Mucosa of rectum (tissue), 2 donors: ENCODE measurements around the gene SEMA5B.

ENCODE experiments used
- H3K27ac ChIP-seq, 2 donors: one replicate each; pipeline ENCODE4 v1.7.0; 2013; ENCODE audit warnings: inconsistent platforms in 2 of 2, low read depth in 2 of 2, low read length in 2 of 2
- H3K27me3 ChIP-seq, 2 donors: one replicate each; pipeline ENCODE4 v1.7.0; 2013; ENCODE audit warnings: low read length in 2 of 2; ENCODE audit not compliant: control insufficient read depth in 2 of 2, insufficient read depth in 2 of 2
- H3K36me3 ChIP-seq, 2 donors: one replicate each; pipeline ENCODE4 v1.7.0; 2013; ENCODE audit warnings: low read length in 2 of 2; ENCODE audit not compliant: control insufficient read depth in 2 of 2, insufficient read depth in 2 of 2
- H3K4me1 ChIP-seq, 2 donors: one replicate each; pipeline ENCODE4 v1.7.0; 2013; ENCODE audit warnings: low read length in 2 of 2, mild to moderate bottlenecking in 1 of 2; ENCODE audit not compliant: control insufficient read depth in 2 of 2, insufficient read depth in 2 of 2
- H3K4me3 ChIP-seq, 2 donors: one replicate each; pipeline ENCODE4 v1.7.0; 2013; ENCODE audit warnings: low read length in 2 of 2
- H3K9ac ChIP-seq, 2 donors: one replicate each; pipeline ENCODE4 v1.7.0; 2013; ENCODE audit warnings: low read length in 2 of 2, low read depth in 1 of 2, mild to moderate bottlenecking in 1 of 2
- H3K9me3 ChIP-seq, 2 donors: one replicate each; pipeline ENCODE4 v1.7.0; 2013; ENCODE audit warnings: low read length in 2 of 2; ENCODE audit not compliant: control insufficient read depth in 2 of 2
- donor health status: healthy.
- donor health status: Normal muscosa, but diverticular disease.

Gene SEMA5B

DNA sequence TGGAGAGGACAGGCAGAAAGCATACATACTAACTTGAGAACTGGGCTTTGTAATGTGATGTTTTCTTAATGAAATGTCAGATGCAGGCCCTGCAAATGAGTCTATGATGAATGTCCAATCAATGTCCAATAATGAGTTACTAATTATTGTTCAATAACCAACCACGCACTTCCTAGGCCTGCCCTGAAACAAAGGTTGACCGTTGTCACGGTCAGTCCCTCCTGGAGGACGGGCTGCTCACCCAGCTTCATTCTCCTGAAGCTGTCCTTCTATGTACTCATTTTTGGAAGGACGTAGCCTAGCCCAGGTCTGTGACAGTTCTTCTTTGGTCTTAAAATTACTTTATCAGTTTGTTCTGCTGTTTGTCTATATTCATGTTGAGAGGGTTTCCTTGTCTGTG is 30.9 kb upstream of the SEMA5B start:
- Histone ChIP-seq H3K9ac (no peak overlapping the region), H3K27ac (no peak overlapping the region), H3K4me3 (no peak overlapping the region), H3K9me3 (no peaks in the 10 kb centered on the region), H3K27me3 (no peaks in the 10 kb centered on the region), H3K4me1 (no peaks in the 10 kb centered on the region), H3K36me3 (no peaks in the 10 kb centered on the region)

DNA sequence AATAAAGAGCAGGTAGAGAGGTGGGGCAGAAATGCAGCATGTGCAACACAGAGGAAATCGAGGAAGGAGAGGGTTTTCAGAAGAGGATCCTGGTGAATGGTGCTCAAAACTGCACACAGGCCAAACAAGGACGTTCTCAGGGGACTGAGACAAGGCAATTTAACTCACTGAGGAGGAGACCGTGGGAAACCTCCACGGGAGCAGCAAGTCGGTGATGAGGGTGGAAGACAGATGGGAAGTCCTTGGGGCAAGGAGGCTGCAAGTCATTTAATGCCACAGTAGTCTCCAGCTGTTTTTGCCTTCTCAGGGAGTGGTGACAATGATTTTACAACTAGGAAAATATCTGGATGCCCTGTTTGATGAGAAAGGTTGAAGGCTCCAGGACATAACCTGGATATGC is 27.8 kb upstream of the SEMA5B start:
- H3K36me3 ChIP-seq = no peaks in the 10 kb centered on the region
- H3K27me3 ChIP-seq = no peaks in the 10 kb centered on the region
- H3K9ac ChIP-seq = no peak overlapping the region
- H3K9me3 ChIP-seq = no peaks in the 10 kb centered on the region
- no peaks in the 10 kb centered on the region for H3K4me1 ChIP-seq
- H3K4me3 ChIP-seq = no peak overlapping the region
- no peak overlapping the region for H3K27ac ChIP-seq

DNA sequence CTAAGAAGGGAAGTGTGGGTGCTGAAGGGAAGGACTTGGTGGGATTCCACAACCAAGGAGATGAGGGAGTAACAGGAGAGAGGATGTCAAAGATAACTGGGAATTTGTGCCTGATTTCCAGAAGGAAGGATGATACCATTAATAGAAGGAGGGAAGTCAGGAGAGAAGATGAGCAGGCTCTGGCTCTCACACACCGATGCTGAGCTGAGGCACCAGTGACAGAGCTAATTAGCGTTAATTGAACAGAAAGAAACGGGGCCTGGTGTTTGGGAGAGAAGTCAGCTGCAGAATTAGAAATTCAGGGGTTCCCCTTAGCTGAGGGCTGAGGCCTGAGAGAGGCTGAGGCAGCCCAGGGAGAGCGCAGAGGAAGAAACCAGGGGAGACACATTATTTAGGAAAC is 27.4 kb upstream of the SEMA5B start:
- Histone ChIP-seq H3K4me1 (no peaks in the 10 kb centered on the region), H3K9ac (no peak overlapping the region), H3K36me3 (no peaks in the 10 kb centered on the region), H3K4me3 (no peak overlapping the region), H3K9me3 (no peaks in the 10 kb centered on the region), H3K27ac (no peak overlapping the region), H3K27me3 (no peaks in the 10 kb centered on the region)

DNA sequence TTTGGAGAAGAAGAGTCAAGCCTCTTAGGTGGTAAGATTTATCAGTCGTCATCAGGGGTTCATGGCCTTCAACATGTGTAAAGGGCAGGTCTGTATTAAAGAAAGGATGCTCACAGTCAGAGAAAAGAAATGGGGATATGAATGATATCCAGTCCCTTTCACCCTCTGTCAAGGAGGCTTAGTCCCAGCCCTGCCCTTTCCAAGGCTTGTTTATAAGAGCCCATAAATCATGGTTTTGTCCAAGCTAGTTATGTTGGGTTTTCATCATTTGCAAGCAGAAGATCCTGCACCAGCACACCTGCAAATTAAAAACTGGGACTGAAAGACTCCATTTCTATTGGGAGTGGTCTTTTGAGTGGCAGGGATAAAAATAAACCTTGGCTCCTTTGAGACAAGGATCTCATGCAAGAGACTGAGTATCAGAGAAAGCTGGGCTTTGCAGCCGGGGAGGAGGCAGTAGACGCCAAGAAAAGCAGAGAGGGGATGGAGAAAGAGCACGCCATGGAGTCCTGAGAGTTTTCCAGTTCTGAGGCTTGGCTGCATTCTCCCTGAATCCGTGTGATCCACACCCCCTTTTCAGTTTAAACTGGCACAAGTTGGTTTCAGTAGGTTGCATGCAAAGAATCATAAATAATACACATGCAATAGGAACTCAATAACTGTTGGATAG is 26.7 kb upstream of the SEMA5B start:
- Histone ChIP-seq H3K9me3 (no peaks in the 10 kb centered on the region), H3K9ac (no peak overlapping the region), H3K4me3 (no peak overlapping the region), H3K27ac (no peak overlapping the region), H3K36me3 (no peaks in the 10 kb centered on the region), H3K27me3 (no peaks in the 10 kb centered on the region), H3K4me1 (no peaks in the 10 kb centered on the region)

DNA sequence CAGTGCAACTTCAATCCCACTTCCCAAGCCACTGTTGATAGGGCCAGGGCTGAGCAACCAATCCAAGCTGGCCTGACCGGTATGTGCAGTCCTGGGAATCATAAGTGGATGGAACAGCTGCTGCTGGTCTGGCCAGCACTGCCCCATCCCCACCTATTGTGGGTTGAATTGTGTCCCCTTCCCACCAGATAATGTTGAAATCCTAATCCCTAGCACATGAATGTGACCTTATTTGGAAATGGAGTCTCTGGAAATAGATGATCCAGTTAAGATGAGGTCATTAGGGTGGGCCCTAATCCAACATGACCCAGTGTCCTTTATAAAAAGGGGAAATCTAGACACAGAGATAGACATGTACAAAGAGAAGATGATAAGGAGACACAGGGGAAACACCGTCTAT is 25.5 kb upstream of the SEMA5B start:
- H3K9me3 ChIP-seq = no peaks in the 10 kb centered on the region
- no peak overlapping the region for H3K27ac ChIP-seq
- H3K27me3 ChIP-seq = no peaks in the 10 kb centered on the region
- no peak overlapping the region for H3K9ac ChIP-seq
- no peak overlapping the region for H3K4me3 ChIP-seq
- H3K36me3 ChIP-seq = no peaks in the 10 kb centered on the region
- H3K4me1 ChIP-seq = no peaks in the 10 kb centered on the region

DNA sequence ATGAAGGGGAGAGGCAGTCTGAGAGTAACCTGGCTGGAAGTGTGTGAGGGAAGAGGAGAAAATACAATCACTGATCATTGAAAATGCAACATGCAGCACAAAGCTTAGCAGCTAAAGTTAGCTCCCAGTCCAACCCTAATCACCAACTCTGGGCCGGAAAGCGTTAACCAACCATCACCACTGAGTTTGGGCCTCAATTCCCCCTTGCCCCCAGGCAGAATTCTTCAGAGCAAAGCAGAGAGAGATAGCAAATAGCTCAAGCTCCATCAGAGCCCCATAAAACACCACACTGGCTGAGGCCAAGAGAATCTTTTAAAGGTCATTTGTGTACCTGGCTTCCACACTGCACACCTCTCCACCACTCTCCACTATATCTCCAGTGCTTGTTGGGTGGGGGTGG is 23.1 kb upstream of the SEMA5B start:
- Histone ChIP-seq H3K4me1 (no peaks in the 10 kb centered on the region), H3K36me3 (no peaks in the 10 kb centered on the region), H3K27me3 (no peaks in the 10 kb centered on the region), H3K4me3 (no peak overlapping the region), H3K9ac (no peak overlapping the region), H3K27ac (no peak overlapping the region), H3K9me3 (no peaks in the 10 kb centered on the region)

DNA sequence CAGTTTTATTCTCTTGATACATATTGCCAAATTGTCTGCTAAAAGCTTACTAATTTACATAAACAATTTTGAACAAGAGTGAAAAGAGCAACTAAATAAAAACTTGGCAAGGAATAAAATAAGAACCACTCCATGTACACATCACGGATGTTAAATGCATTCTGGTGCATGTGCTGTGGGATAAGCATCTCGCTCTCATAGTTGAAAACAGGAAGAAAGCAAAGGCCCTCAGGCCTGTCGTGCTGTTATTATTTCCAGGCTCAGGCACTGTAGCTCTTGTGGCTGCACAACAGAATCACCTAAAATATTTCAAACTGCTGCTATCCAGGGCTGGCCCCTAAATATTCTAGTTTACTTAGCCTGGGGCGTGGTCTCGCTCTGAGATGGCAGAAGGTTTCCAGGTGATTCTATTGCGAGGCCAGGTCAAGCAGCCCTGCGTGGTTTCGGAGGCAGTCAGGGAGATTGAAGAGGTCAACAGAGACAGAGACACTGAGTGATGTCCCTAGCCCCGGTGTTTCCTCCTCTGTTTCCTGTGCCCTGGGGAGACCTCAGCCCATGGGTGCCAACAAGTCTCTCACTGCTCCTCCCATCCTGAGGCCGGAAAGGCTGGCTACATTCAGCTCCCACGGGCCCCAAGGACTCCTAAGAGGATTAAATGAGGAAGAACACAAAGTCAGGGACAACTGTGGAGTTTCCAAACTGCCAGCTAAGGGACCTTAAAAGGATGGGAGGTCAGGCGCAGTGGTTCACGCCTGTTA is 21.1 kb upstream of the SEMA5B start:
- no peak overlapping the region for H3K27ac ChIP-seq

DNA sequence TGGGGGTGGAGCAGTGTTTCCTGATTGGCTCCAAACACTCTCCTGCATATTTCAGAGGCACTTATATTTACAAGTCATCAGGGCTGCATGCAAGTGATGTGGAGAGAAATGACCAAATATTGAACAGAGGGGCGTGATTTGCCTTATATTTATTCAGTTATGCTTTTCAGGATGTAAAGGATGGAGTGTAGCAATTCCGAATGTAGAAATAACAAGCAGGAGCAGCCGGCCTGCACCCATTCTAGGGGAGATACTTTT is 19.4 kb upstream of the SEMA5B start:
- Histone ChIP-seq H3K36me3 (no peaks in the 10 kb centered on the region), H3K4me3 (no peak overlapping the region), H3K27ac (no peak overlapping the region), H3K4me1 (no peaks in the 10 kb centered on the region), H3K9me3 (no peaks in the 10 kb centered on the region), H3K9ac (no peak overlapping the region), H3K27me3 (no peaks in the 10 kb centered on the region)

More for the DNA sequence above, 21.1 kb upstream of the SEMA5B start:
- Histone ChIP-seq H3K27me3 (no peaks in the 10 kb centered on the region), H3K36me3 (no peaks in the 10 kb centered on the region), H3K4me1 (no peaks in the 10 kb centered on the region), H3K9ac (no peak overlapping the region), H3K9me3 (no peaks in the 10 kb centered on the region), H3K4me3 (no peak overlapping the region)

DNA sequence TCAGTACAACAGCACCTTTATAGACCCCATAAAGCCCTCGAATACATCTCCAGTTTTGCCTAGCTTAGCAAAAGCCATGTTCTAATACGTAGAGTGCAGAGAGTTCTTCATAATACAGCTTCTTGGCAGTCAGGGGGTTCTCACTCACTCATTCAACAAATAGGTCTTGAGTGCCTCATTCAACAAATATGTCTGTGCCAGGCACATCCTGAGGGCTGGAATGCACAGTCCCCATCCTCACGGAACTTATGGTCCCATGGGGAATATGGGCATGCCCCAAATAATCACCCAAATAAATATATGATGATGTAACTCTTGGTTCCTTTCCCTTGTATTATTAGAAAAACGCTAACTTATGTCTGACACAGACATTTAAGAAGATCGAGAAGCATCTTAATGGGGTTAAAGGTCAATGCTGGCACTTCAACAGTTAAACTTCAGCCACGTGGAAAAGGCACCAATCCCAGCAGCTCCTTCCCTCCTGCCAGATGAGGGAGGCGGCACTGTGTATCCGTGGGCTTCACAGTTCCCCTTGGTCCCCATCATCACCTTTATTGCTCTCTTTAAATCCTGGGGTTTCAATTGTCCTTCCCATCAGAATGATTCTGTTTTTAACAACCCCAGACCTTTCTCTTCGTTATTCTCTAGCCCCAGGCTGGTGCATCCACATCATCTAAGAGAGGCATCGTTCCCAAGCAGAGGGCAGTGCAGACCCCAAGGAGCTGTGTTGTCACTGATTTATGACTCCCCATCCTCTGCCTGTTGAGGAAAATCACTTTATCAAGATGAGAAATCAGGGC is 18.9 kb upstream of the SEMA5B start:
- Histone ChIP-seq H3K27me3 (no peaks in the 10 kb centered on the region), H3K9me3 (no peaks in the 10 kb centered on the region), H3K36me3 (no peaks in the 10 kb centered on the region), H3K9ac (no peak overlapping the region), H3K27ac (no peak overlapping the region), H3K4me3 (no peak overlapping the region), H3K4me1 (no peaks in the 10 kb centered on the region)

DNA sequence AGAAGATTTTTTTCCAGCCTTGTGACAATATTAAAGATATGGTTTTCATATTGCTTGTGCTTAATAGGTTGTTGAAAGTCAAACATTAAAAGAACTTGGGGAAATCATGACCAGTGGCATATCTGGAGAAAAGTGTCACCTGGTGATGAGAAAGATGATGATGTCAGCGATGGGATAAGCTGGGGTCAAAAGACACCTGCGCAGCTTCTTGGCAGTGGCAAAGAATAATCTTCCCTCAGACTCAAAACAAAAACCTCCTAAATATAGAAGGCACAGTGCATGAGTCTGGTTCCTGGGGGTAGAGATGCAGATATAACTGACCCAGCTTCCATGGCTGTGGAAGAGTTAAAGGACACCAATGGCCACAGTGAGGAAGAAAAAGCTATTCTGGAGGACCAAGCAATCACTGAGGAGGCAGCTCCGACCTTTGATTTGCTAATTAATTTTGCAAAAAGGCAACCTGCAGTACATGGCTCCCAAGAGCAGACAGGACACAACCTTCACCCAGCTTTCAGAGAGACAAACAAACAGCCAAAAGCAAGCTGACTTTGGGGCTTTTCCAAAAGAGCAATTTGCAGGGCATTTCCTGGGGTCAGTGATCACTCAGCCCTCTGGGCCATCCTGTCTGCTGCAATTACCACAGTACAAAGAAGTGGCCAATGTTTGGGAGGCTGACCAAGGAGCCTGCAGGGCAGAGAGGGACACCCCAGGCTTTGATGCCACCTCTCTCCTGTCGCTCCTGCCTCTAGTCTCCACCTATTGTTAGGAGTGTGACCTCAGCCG is 17.6 kb upstream of the SEMA5B start:
- no peaks in the 10 kb centered on the region for H3K27me3 ChIP-seq
- H3K9me3 ChIP-seq = no peaks in the 10 kb centered on the region
- H3K9ac ChIP-seq = no peak overlapping the region
- no peak overlapping the region for H3K27ac ChIP-seq
- H3K36me3 ChIP-seq = no peaks in the 10 kb centered on the region
- H3K4me3 ChIP-seq = no peak overlapping the region
- H3K4me1 ChIP-seq = no peaks in the 10 kb centered on the region
